AG04449 (cell line): ENCODE data around the gene XYLT2.
A peak's percentile ranks its signal among the peaks of the same experiment; 100 is the strongest.

ENCODE experiments used
- CTCF ChIA-PET: fragments of 350-600 bp; formaldehyde crosslinking; extraction: SDS; loops from one replicate; lab custom pipeline; 2021; ENCODE audit warnings: antibody characterized with exemption; lab: Yijun Ruan, JAX
- POLR2A ChIA-PET: fragments of 400-600, 350-600 bp; formaldehyde crosslinking; extraction: SDS; loops from one replicate; lab custom pipeline; 2020; ENCODE audit warnings: antibody characterized with exemption, inconsistent platforms; lab: Yijun Ruan, JAX
- DNase-seq: peaks from one replicate; pipeline ENCODE4 v3.0.0-alpha.2; 2010; ENCODE audit warnings: low read depth, low spot score
- H3K4me3 ChIP-seq: 2 replicates; pipeline ENCODE4 v1.5.1; 2011; ENCODE audit warnings: low read depth, mild to moderate bottlenecking, control low read depth, low read length
- TF ChIP-seq, protein P1 (sequence below): IDR thresholded peaks from one replicate; pipeline ENCODE4 v1.5.1; 2011; ENCODE audit warnings: mild to moderate bottlenecking, moderate library complexity, low read length, control low read depth, inconsistent platforms; ENCODE audit not compliant: insufficient read depth; ENCODE audit errors: missing control alignments

XYLT2 gene

DNA sequence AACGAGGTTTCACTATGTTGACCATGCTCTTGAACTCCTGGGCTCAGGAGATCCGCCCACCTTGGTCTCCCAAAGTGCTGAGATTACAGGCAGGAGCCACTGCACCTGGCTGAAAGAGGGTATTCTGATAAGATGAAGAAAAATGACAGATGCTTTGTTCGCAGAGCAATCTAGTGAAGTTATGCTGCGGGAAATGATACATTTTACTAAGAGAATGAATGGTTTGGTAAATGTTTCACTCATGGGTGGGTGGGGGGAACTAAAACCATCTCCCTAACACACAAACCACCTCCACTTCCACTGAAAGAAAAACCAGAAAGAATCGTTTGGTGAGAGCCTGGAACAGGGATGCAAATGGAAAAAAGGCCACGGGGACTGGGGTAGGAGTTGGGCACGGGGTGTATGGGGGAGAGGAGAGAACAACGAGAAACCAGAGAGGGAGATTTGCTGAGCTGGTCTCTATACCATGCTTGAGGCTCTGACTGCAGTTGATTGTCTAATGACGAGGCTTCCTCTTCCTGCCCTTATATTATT, 19.0 kb upstream of the XYLT2 start:
- no peak for DNase-seq
- ChIA-PET POLR2A (no interaction called here), CTCF (interaction anchor here (1.4 kb wide), 1 partner anchor 10 kb away, joined by 5 read pairs; no protein-coding TSS in a partner anchor)
- TF ChIP-seq, protein P1, sequence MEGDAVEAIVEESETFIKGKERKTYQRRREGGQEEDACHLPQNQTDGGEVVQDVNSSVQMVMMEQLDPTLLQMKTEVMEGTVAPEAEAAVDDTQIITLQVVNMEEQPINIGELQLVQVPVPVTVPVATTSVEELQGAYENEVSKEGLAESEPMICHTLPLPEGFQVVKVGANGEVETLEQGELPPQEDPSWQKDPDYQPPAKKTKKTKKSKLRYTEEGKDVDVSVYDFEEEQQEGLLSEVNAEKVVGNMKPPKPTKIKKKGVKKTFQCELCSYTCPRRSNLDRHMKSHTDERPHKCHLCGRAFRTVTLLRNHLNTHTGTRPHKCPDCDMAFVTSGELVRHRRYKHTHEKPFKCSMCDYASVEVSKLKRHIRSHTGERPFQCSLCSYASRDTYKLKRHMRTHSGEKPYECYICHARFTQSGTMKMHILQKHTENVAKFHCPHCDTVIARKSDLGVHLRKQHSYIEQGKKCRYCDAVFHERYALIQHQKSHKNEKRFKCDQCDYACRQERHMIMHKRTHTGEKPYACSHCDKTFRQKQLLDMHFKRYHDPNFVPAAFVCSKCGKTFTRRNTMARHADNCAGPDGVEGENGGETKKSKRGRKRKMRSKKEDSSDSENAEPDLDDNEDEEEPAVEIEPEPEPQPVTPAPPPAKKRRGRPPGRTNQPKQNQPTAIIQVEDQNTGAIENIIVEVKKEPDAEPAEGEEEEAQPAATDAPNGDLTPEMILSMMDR, result no peak
- H3K4me3 ChIP-seq, result no peak overlapping the region

DNA sequence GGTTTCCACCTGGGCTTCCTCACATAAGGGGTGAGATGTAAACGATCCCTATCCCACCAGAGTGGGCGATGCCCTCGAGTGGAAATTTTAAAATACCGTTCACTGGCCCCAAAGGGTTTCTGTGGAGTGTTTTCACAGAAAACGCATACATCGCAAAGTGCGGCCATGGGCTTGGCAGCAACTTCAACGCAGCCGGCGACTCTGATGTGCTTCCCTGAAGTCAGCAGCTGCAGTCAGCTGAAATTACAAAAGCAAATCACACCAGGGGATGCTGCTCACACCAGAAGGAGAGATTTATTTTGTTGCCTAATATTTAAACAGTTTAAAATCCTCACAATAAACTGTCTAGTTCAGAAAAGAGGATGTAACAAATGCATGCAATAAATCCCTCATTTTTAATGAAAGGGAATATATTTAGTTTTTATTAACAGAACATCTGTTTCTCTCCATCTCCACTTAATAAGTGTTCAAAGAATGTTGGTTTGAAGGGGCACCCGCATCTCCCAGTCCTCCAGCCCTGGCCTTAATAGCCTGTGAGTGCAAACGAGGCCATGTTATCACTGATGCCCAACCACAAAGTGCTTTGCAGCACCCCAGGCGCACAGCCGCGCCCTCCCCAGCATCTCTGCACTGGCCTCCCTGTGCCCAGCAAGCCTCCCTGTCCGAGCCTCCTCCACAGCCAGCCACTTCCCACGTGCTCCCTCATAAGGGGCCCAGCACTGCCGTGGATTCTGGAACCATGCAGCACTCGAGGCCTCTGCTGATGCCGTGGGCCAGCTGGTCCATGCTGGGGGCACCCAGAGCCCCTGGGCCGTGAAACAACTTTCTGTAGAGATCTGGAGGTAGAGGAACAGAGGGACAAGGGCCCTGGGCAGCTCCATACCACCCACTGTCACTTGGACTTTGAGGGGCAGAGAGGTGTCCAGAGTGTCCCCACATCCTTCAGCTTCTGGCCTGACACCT, 17.3 kb upstream of the XYLT2 start:
- CTCF ChIA-PET, result interaction anchor here (0.9 to 1.4 kb wide), 2 partner anchors 12 to 188 kb away, joined by 3 to 5 read pairs; no protein-coding TSS in a partner anchor
- no peak overlapping the region for H3K4me3 ChIP-seq
- DNase-seq, result no peak
- TF ChIP-seq, protein P1, result no peak
- POLR2A ChIA-PET, result no interaction called here

DNA sequence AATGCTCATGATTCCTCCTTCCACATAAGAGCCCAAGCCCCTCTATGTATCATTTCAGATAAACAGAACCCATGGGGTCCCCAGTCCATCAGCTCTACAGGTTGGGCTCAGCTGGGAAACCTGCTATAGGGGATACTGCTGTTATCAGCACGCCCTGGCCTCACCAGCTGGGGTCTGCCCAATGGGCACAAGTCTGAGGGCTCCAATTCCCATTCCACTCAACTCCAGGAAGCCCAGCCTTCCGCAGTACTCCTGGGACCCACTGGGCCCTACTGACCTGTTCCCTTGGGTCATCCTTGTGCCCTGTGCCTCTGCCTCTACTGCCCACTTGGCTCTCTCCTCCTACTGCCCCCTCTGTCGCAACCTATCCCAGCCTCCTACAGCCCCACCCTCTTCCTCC, 16.2 kb upstream of the XYLT2 start:
- ChIA-PET POLR2A (no interaction called here), CTCF (interaction anchor here (2.2 kb wide), 1 partner anchor 11 kb away, joined by 8 read pairs; no protein-coding TSS in a partner anchor)
- no peak overlapping the region for H3K4me3 ChIP-seq
- DNase-seq, result no peak
- TF ChIP-seq, protein P1, result no peak

DNA sequence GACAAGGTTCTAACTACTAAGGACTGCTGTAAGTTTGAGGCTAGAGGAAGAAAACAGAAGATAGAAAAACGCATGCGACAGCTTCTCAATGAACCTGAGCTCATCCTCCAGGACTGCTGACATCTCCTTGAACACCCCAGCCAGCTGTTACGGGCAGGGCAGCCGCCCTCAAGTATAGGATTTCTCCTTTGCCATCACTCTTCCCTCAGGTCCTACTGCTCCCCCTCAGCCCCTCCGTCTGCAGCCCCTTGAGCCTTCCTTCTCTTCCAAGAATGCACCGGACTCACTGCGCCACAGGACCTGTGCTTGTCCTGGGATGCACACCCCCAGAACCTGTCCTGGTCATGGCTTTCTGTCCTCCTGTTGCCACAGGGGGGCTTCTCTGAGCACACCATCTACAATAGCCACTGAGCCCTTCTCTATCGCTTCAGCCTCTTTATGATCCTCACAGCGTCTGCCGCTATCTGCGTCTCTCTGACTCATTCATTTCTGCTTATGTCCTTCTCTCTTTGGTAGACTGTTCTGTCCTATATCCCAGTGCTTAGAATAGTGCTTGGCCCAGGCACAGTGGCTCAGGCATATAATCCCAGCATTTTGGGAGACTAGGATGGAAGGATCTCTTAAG, 15.7 kb upstream of the XYLT2 start:
- ChIA-PET CTCF (interaction anchor here (1.0 to 2.2 kb wide), 2 partner anchors 12 to 161 kb away, joined by 3 to 8 read pairs; no protein-coding TSS in a partner anchor), POLR2A (no interaction called here)
- no peak overlapping the region for H3K4me3 ChIP-seq
- TF ChIP-seq, protein P1, result no peak
- DNase-seq, result no peak

DNA sequence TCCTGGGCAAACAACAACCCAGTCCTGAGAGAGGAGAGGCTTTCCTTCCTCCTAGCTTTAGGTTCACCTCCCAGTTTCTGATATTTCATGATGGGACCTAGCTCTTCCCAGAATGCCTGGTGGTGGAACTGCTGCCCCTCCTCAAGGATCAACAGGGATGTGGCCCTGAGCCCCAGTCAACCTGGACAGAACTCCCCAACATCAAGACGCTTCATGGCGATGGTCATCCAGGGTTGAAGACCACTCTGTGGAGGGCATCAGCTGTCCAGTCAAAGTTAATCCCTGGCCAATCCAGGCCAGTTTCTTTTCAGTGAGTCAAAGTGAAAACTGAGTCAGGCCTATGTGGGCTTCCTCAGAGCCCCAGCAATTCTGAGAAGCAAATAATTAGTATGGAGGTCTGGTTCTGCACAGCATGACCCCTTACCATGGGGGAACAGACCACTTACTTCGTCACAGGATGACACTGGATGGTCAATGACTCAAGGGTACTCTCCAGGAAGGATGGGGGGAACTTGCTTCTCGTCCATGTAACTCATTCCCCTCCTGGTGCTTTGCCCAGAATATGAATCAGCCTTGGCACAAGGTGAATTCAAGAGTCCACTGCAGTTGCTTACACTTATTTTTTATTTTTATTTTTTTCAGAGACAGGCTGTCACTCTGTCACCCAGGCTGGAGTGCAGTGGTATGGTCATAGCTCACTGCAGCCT, 14.7 kb upstream of the XYLT2 start:
- ChIA-PET POLR2A (no interaction called here), CTCF (interaction anchor here (1.0 to 3.0 kb wide), 4 partner anchors 13 to 237 kb away, joined by 3 to 10 read pairs (median 8); no protein-coding TSS in a partner anchor)
- DNase-seq, result peak; percentile 68
- no peak overlapping the region for H3K4me3 ChIP-seq
- TF ChIP-seq, protein P1, result no peak
